Upper lobe of left lung (tissue), 6 donors: Measurements from ENCODE around the gene GAL3ST2. TPM values are rescaled to one million over a fixed set of nuclear protein-coding genes. Genes with fewer than 3 reads are reported as not detected.
"Not testable (repeated sequence)": the region's sequence is repeated elsewhere in the genome, so short reads cannot be mapped to it uniquely, and the experiment has no call there.

Experiments used
- ATAC-seq, 2 donors: fragments of 200-7000 bp; cut with Tn5 transposase; one replicate each; pipeline ENCODE4 v1.9.1; 2022; ENCODE audit warnings: mild to moderate bottlenecking in 2 of 2, moderate library complexity in 2 of 2; ENCODE audit not compliant: low FRiP score in 2 of 2
- DNase-seq, 2 donors: peaks; one replicate each; pipeline ENCODE4 v3.0.0-alpha.2; 2019 to 2020
- H3K27ac ChIP-seq, 4 donors: fragments of 200-600 bp; sonication (generic); one replicate each; pipeline ENCODE4 v1.5.1; 2016 to 2019
- H3K27me3 ChIP-seq, 4 donors: fragments of 200-600 bp; sonication (generic); one replicate each; pipeline ENCODE4 v1.5.1; 2017 to 2019
- H3K36me3 ChIP-seq, 4 donors: fragments of 200-600 bp; sonication (generic); one replicate each; pipeline ENCODE4 v1.5.1; 2016 to 2019
- H3K4me1 ChIP-seq, 4 donors: fragments of 200-600 bp; sonication (generic); one replicate each; pipeline ENCODE4 v1.5.1; 2018 to 2019
- H3K4me3 ChIP-seq, 4 donors: fragments of 200-600 bp; sonication (generic); one replicate each; pipeline ENCODE4 v1.5.1; 2017 to 2019; ENCODE audit warnings: mild to moderate bottlenecking in 2 of 4, moderate library complexity in 1 of 4
- H3K9me3 ChIP-seq, 4 donors: fragments of 200-600 bp; sonication (generic); one replicate each; pipeline ENCODE4 v1.5.1; 2018 to 2019
- CTCF ChIP-seq, 6 experiments: fragments of 450-650 bp in 4 of 6; fragments of 200-600 bp in 2 of 6; sonication (generic) in 2 of 6; IDR thresholded peaks; one replicate each; pipeline ENCODE4 v1.5.1; 2016 to 2019; ENCODE audit warnings: antibody characterized with exemption in 6 of 6
- EP300 ChIP-seq, 4 donors: sonication (generic); formaldehyde crosslinking; IDR thresholded peaks; one replicate each; pipeline ENCODE4 v1.5.1; 2017; ENCODE audit warnings: antibody characterized with exemption in 4 of 4, control low read depth in 2 of 4
- POLR2A ChIP-seq, 4 donors: fragments of 450-650 bp; IDR thresholded peaks; one replicate each; pipeline ENCODE4 v1.5.1; 2016 to 2017; ENCODE audit warnings: antibody characterized with exemption in 4 of 4, mild to moderate bottlenecking in 2 of 4
- POLR2AphosphoS5 ChIP-seq, 2 donors: sonication (generic); formaldehyde crosslinking; IDR thresholded peaks; one replicate each; pipeline ENCODE4 v1.5.1; 2017; ENCODE audit warnings: antibody characterized with exemption in 2 of 2
- WGBS, 2 donors: methylation state at CpG; one replicate each; pipeline ENCODE4 v1.1.5; 2017 to 2018; 5-methylcytosine and 5-hydroxymethylcytosine counted together
- total RNA-seq, 6 donors: library from RNA; depleted of rRNA in 4 of 6; stranded (reverse); fragments of >200 nt in 4 of 6; gene quantifications; one replicate each; pipeline versions ENCODE4 v1.1.0 to v1.2.1, GENCODE V29; 2016 to 2021
- donor health status: DM: no; HTN: no; CAD: no; lungs with moderate emphysema.
- donor health status: DM: no; HTN: yes; CAD: no; lungs with severe emphysema.

GAL3ST2 gene
- total RNA-seq, 6 donors from 2014 or later, result 0.59 to 2.1 (median 0.91) TPM; not detected in 3

GRCh38 chr2:241732513-241733186 lies 44.0 kb upstream of the GAL3ST2 start:
- WGBS, 2 donors, result 46 to 56% methylated on average over 20 to 23 of the region's 26 CpGs
- peak; percentile 39 to 66 (median 47) for TF ChIP-seq CTCF (IDR thresholded peaks at IDR 0.05)
- H3K36me3 ChIP-seq, H3K27me3 ChIP-seq, H3K27ac ChIP-seq, ATAC-seq, H3K9me3 ChIP-seq: not testable (repeated sequence)
- peaks cover 16 to 22% (median 16%) of the 10 kb centered on the region in 4 donors for H3K4me1 ChIP-seq
- DNase-seq, result peak in 1 of 2 donors; percentile 66
- H3K4me3 ChIP-seq, result peak overlapping the region in 1 of 4 donors; percentile 28

GRCh38 chr2:241733391-241734207 lies 43.0 kb upstream of the GAL3ST2 start:
- Histone ChIP-seq H3K9me3 (no peaks in the 10 kb centered on the region), H3K4me3 (peak overlapping the region; percentile 22 to 100 (median 82)), H3K27me3 (no peaks in the 10 kb centered on the region), H3K27ac (peak overlapping the region; percentile 77 to 92 (median 90)), H3K36me3 (peaks cover 0 to 6% (median 0%) of the 10 kb centered on the region in 4 donors), H3K4me1 (peaks cover 16 to 22% (median 16%) of the 10 kb centered on the region in 4 donors)
- DNase-seq (no peak), ATAC-seq (no peak)
- WGBS, 2 donors, result 83 to 86% methylated on average over 17 to 23 of the region's 23 CpGs
- TF ChIP-seq CTCF (IDR thresholded peaks at IDR 0.05) (no peak), EP300 (IDR thresholded peaks at IDR 0.05) (no peak), POLR2AphosphoS5 (IDR thresholded peaks at IDR 0.05) (no peak), POLR2A (IDR thresholded peaks at IDR 0.05) (no peak)

DNA sequence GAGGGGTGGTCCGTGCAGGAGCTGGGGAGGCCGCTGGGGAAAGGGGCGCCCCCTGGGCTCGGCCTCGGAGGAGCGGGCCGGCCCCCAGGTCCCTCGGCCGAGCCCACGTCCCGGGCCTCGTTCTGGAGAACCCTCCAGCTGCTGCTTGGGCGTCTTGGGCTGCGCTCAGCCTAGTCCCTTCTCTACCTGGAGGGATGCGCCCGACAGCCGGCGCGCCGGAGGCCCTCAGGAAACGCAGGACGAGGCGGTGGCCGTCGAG lies 42.5 kb upstream of the GAL3ST2 start:
- peaks cover 16 to 22% (median 16%) of the 10 kb centered on the region in 4 donors for H3K4me1 ChIP-seq
- peak overlapping the region; percentile 22 to 100 (median 82) for H3K4me3 ChIP-seq
- no peaks in the 10 kb centered on the region for H3K27me3 ChIP-seq
- H3K36me3 ChIP-seq, result peaks cover 0 to 6% (median 0%) of the 10 kb centered on the region in 4 donors
- ATAC-seq, result peak; percentile 6 to 18
- 0% methylated on average over 2 of the region's 25 CpGs; no CpG with 5 or more reads in 1 of the 2 donors for WGBS, 2 donors
- no peak for TF ChIP-seq POLR2AphosphoS5 (IDR thresholded peaks at IDR 0.05)
- TF ChIP-seq CTCF (IDR thresholded peaks at IDR 0.05), result no peak
- no peak for TF ChIP-seq POLR2A (IDR thresholded peaks at IDR 0.05)
- TF ChIP-seq EP300 (IDR thresholded peaks at IDR 0.05), result no peak
- H3K27ac ChIP-seq, result peak overlapping the region; percentile 77 to 92 (median 90)
- H3K9me3 ChIP-seq, result no peaks in the 10 kb centered on the region
- DNase-seq, result no peak

DNA sequence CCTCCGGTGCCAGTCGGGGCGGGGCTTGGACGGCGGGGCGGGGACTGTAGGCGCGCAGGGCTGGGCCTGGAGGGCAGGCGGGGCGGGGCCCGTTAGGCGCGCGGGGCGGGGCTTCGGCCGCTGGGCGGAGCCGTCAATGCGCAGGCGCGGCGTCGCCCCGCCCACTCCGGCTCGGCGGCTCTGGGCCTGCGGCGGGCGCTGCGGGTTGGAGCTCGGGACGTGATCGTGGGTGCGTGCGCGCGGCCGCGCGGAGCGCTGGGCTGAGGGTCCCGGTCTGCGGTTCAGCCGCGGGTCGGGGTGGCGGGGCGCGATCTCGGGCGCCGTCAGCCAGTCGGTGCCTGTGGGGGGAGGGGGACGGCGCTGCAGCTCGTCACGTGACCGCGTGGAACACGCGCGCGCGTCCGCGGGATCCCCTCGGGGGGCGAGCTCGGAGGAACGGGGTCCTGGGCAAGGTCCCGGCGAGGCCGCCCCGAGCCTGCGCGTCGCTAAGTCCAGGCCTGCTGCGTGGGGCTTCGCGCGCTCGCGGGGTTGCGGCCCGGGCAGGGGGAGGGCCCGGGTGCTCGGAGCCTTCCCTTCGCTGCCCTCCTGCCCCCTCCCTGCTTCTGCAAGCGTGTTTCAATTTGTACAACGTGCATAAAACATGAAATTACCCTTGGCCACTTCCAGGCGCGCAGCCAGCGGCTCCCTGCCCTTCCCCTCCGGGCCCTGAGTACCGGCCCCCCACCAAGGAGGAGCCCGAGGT lies 42.0 kb upstream of the GAL3ST2 start, which contains the start of gene D2HGDH:
Gene D2HGDH, plus strand, starts transcription at position 164 of the 742 bp plus-strand sequence. CDS start 595 bp downstream, outside the sequence.
- ATAC-seq, result peak; percentile 95 to 97
- TF ChIP-seq POLR2A (IDR thresholded peaks at IDR 0.05), result peak in 2 of 4 donors; percentile 63 to 91
- peak in 2 of 6 experiments; percentile 23 to 29 for TF ChIP-seq CTCF (IDR thresholded peaks at IDR 0.05)
- no peak for TF ChIP-seq EP300 (IDR thresholded peaks at IDR 0.05)
- peak; percentile 57 to 67 for TF ChIP-seq POLR2AphosphoS5 (IDR thresholded peaks at IDR 0.05)
- H3K4me1 ChIP-seq, result peaks cover 16 to 22% (median 16%) of the 10 kb centered on the region in 4 donors
- peak within 1 kb of the TSS; percentile 78 to 100 (median 86) for H3K4me3 ChIP-seq
- peak within 1 kb of the TSS; percentile 77 to 92 (median 90) for H3K27ac ChIP-seq
- whole genome bisulfite sequencing, 2 donors, result 0% methylated on average over 15 of the region's 98 CpGs; no CpG with 5 or more reads in 1 of the 2 donors
- peaks cover 0 to 6% (median 0%) of the 10 kb centered on the region in 4 donors for H3K36me3 ChIP-seq
- DNase-seq, result peak; percentile 97 to 100
- H3K27me3 ChIP-seq, result no peaks in the 10 kb centered on the region
- no peaks in the 10 kb centered on the region for H3K9me3 ChIP-seq
